ENCODE measurements around the gene SCPEP1. TPM values are rescaled to one million over a fixed set of nuclear protein-coding genes. Genes with fewer than 3 reads are reported as not detected.

SCPEP1 gene
- total RNA-seq, 2 experiments from 2014 or later = 22.1 to 25.5 TPM

GRCh38 chr17:56994009-56994792 is 16.3 kb downstream of the SCPEP1 start:
- no peak for DNase-seq
- Histone ChIP-seq H3K4me1 (ENCODE audit: insufficient read depth, low read length) (no peaks in the 10 kb centered on the region), H3K9me3 (ENCODE audit: control insufficient read depth in 1 of 2, insufficient read depth in 1 of 2, low read length in 2 of 2) (no peaks in the 10 kb centered on the region), H3K4me3 (ENCODE audit: low read length) (no peak overlapping the region), H3K27ac (ENCODE audit: low read depth in 1 of 2, low read length in 2 of 2) (no peak overlapping the region), H3K27me3 (ENCODE audit: control insufficient read depth in 1 of 2, insufficient read depth in 2 of 2, low read length in 2 of 2) (no peaks in the 10 kb centered on the region), H3K36me3 (ENCODE audit: insufficient read depth, low read length) (peaks cover 24% of the 10 kb centered on the region)
- ATAC-seq (ENCODE audit: poor library complexity) = no peak
- ChIA-PET POLR2A (no interaction called here), CTCF (interaction anchor here (0.9 kb wide), 1 partner anchor 34 kb away, joined by 4 read pairs; the partner anchor contains the start of gene COIL)
- intact Hi-C loops (cut with DNase I, micrococcal nuclease) = no loop called here
- Mint-ChIP-seq H3K36me3 (ENCODE audit: low read depth) (peaks cover 45% of the 10 kb centered on the region), H3K9me3 (no peaks in the 10 kb centered on the region), H3K4me1 (ENCODE audit: low read depth) (no peaks in the 10 kb centered on the region), H3K4me3 (no peak overlapping the region), H3K27me3 (no peaks in the 10 kb centered on the region), H3K27ac (no peak overlapping the region)
- TF ChIP-seq CTCF (IDR thresholded peaks at IDR 0.05) = no peak

- no peak overlapping the region for H3K4me3 ChIP-seq (ENCODE audit: low read length)
- Mint-ChIP-seq H3K36me3 (ENCODE audit: low read depth) (peaks cover 41% of the 10 kb centered on the region), H3K9me3 (no peaks in the 10 kb centered on the region), H3K4me1 (ENCODE audit: low read depth) (no peaks in the 10 kb centered on the region), H3K27me3 (no peaks in the 10 kb centered on the region), H3K27ac (no peak overlapping the region), H3K4me3 (no peak overlapping the region)
- H3K4me1 ChIP-seq (ENCODE audit: insufficient read depth, low read length) = no peaks in the 10 kb centered on the region
- CTCF ChIA-PET = no interaction called here
- no peaks in the 10 kb centered on the region for H3K9me3 ChIP-seq (ENCODE audit: control insufficient read depth in 1 of 2, insufficient read depth in 1 of 2, low read length in 2 of 2)
- TF ChIP-seq CTCF (IDR thresholded peaks at IDR 0.05) = no peak
- DNase-seq (no peak), ATAC-seq (ENCODE audit: poor library complexity) (no peak)
- H3K27me3 ChIP-seq (ENCODE audit: control insufficient read depth in 1 of 2, insufficient read depth in 2 of 2, low read length in 2 of 2) = no peaks in the 10 kb centered on the region
- H3K27ac ChIP-seq (ENCODE audit: low read depth in 1 of 2, low read length in 2 of 2) = no peak overlapping the region
- H3K36me3 ChIP-seq (ENCODE audit: insufficient read depth, low read length) = peaks cover 24% of the 10 kb centered on the region
- POLR2A ChIA-PET = no interaction called here
- intact Hi-C loops (cut with DNase I, micrococcal nuclease) = no loop called here
Observed at GRCh38 chr17:56995766-56996165, 17.8 kb downstream of the SCPEP1 start.

- no peaks in the 10 kb centered on the region for H3K27me3 ChIP-seq (ENCODE audit: control insufficient read depth in 1 of 2, insufficient read depth in 2 of 2, low read length in 2 of 2)
- H3K27me3 Mint-ChIP-seq = no peaks in the 10 kb centered on the region
- peaks cover 18% of the 10 kb centered on the region for H3K36me3 ChIP-seq (ENCODE audit: insufficient read depth, low read length)
- ATAC-seq (ENCODE audit: poor library complexity) (no peak), DNase-seq (no peak)
- intact Hi-C loops (cut with DNase I, micrococcal nuclease) = no loop called here
- H3K4me3 ChIP-seq (ENCODE audit: low read length) = no peak overlapping the region
- POLR2A ChIA-PET = no interaction called here
- no peak overlapping the region for H3K27ac ChIP-seq (ENCODE audit: low read depth in 1 of 2, low read length in 2 of 2)
- TF ChIP-seq CTCF (IDR thresholded peaks at IDR 0.05) = no peak
- no peak overlapping the region for H3K27ac Mint-ChIP-seq
- H3K4me1 Mint-ChIP-seq (ENCODE audit: low read depth) = no peaks in the 10 kb centered on the region
- H3K9me3 Mint-ChIP-seq = no peaks in the 10 kb centered on the region
- no peak overlapping the region for H3K4me3 Mint-ChIP-seq
- H3K36me3 Mint-ChIP-seq (ENCODE audit: low read depth) = peaks cover 42% of the 10 kb centered on the region
- no peaks in the 10 kb centered on the region for H3K9me3 ChIP-seq (ENCODE audit: control insufficient read depth in 1 of 2, insufficient read depth in 1 of 2, low read length in 2 of 2)
- no peaks in the 10 kb centered on the region for H3K4me1 ChIP-seq (ENCODE audit: insufficient read depth, low read length)
- CTCF ChIA-PET = no interaction called here
Observed at GRCh38 chr17:56997313-56997712, 19.4 kb downstream of the SCPEP1 start.
